Endothelial cell of umbilical vein (primary cell): ENCODE data around the gene SIRT2. TPM values are rescaled to one million over a fixed set of nuclear protein-coding genes. Genes with fewer than 3 reads are reported as not detected.

ENCODE experiments used
- BruUV-seq: library from RNA; stranded (reverse); fragments of 400-500 nt; replicated peaks from 2 replicates; lab custom pipeline; 2021; lab: Mats Ljungman, UMichigan
- CTCF ChIA-PET: fragments of 300-600, 350-600 bp; sonication (Branson Sonifier 250); formaldehyde crosslinking; loops from one replicate; lab custom pipeline; 2021; ENCODE audit warnings: antibody characterized with exemption, inconsistent platforms; lab: Charles Lee
- POLR2A ChIA-PET: fragments of 300-600, 350-600 bp; sonication (Branson Sonifier 250); formaldehyde crosslinking; loops from one replicate; lab custom pipeline; 2021; ENCODE audit warnings: antibody characterized with exemption, inconsistent platforms; lab: Charles Lee
- DNase-seq: peaks from one replicate; pipeline ENCODE4 v3.0.0-alpha.2; 2011; ENCODE audit warnings: low read depth, low spot score
- FAIRE-seq: peaks from 2 replicates; lab custom pipeline; 2011; peaks lifted over from hg19 to GRCh38; lab: Jason Lieb, UNC
- H2AFZ ChIP-seq: 2 replicates; pipeline ENCODE4 v1.6.0; 2012; ENCODE audit warnings: low read depth, low read length, control low read depth, inconsistent platforms
- H3K27ac ChIP-seq: 2 replicates; pipeline ENCODE4 v1.5.1; 2011; ENCODE audit warnings: low read depth, mild to moderate bottlenecking, control low read depth, low read length, moderate library complexity; ENCODE audit not compliant: insufficient read depth
- H3K27me3 ChIP-seq, 2 experiments: 2 replicates each; pipeline versions ENCODE4 v1.6.0 to v1.6.1; 2011; ENCODE audit warnings: low read length in 2 of 2, mixed read lengths in 1 of 2; ENCODE audit not compliant: control insufficient read depth in 2 of 2, insufficient read depth in 2 of 2
- H3K36me3 ChIP-seq, 2 experiments: 2 replicates in 1 of 2; 3 replicates in 1 of 2; pipeline ENCODE4 v1.5.1; 2011; ENCODE audit warnings: low read length in 2 of 2, mild to moderate bottlenecking in 1 of 2, moderate library complexity in 1 of 2; ENCODE audit not compliant: control insufficient read depth in 2 of 2, insufficient read depth in 2 of 2; ENCODE audit errors: extremely low read depth in 1 of 2
- H3K4me1 ChIP-seq: 3 replicates; pipeline ENCODE4 v1.5.1; 2011; ENCODE audit warnings: mild to moderate bottlenecking, low read length; ENCODE audit not compliant: control insufficient read depth, insufficient read depth; ENCODE audit errors: extremely low read depth
- H3K4me2 ChIP-seq: 2 replicates; pipeline ENCODE4 v1.6.1; 2011; ENCODE audit warnings: low read length, control low read depth, mixed read lengths; ENCODE audit not compliant: insufficient read depth
- H3K4me3 ChIP-seq, 3 experiments: fragments of 200-600 bp in 1 of 3; sonication (generic), shearing (Covaris generic) in 1 of 3; replicated peaks in 1 of 3; 2 replicates each; pipeline ENCODE4 v1.5.1; 2011 to 2016; ENCODE audit warnings: control low read depth in 3 of 3, low read length in 3 of 3, mild to moderate bottlenecking in 2 of 3, inconsistent platforms in 1 of 3, low read depth in 1 of 3, moderate library complexity in 1 of 3; ENCODE audit not compliant: insufficient read depth in 1 of 3
- H3K79me2 ChIP-seq: 2 replicates; pipeline ENCODE4 v1.6.0; 2012; ENCODE audit warnings: low read length, inconsistent platforms; ENCODE audit not compliant: control insufficient read depth, insufficient read depth
- H3K9ac ChIP-seq: replicated peaks from 2 replicates; pipeline ENCODE3; 2011; ENCODE audit warnings: low read length, control low read depth; ENCODE audit not compliant: insufficient read depth; ENCODE audit errors: extremely low read depth
- H3K9me1 ChIP-seq: replicated peaks from 3 replicates; pipeline ENCODE4 v1.6.0; 2011; ENCODE audit warnings: mild to moderate bottlenecking, low read length; ENCODE audit not compliant: control insufficient read depth, insufficient read depth; ENCODE audit errors: extremely low read depth
- H3K9me3 ChIP-seq: replicated peaks from 2 replicates; pipeline ENCODE4 v1.5.1; 2012; ENCODE audit warnings: low read length, inconsistent platforms; ENCODE audit not compliant: control insufficient read depth, insufficient read depth
- H4K20me1 ChIP-seq: replicated peaks from 2 replicates; pipeline ENCODE3; 2011; ENCODE audit warnings: mild to moderate bottlenecking, low read length; ENCODE audit not compliant: control insufficient read depth, insufficient read depth; ENCODE audit errors: extremely low read depth
- CTCF ChIP-seq, 2 donors: IDR thresholded peaks; 1 replicate in 1 of 2; 2 replicates in 1 of 2; pipeline ENCODE4 v1.5.1; 2011; ENCODE audit warnings: low read length in 2 of 2, mild to moderate bottlenecking in 2 of 2, moderate library complexity in 2 of 2, control low read depth in 1 of 2, inconsistent platforms in 1 of 2, low read depth in 1 of 2; ENCODE audit not compliant: insufficient read depth in 1 of 2; ENCODE audit errors: extremely low read depth in 1 of 2
- EZH2 ChIP-seq: IDR thresholded peaks from 2 replicates; pipeline ENCODE4 v1.6.1; 2012; ENCODE audit warnings: borderline replicate concordance, low read depth, mild to moderate bottlenecking, moderate library complexity, low read length, inconsistent platforms; ENCODE audit not compliant: severe bottlenecking
- FOS ChIP-seq: IDR thresholded peaks from 2 replicates; pipeline ENCODE4 v1.6.1; 2011; ENCODE audit warnings: mild to moderate bottlenecking, low read length, moderate library complexity, borderline replicate concordance; ENCODE audit not compliant: insufficient read depth
- GATA2 ChIP-seq: IDR thresholded peaks from 2 replicates; pipeline ENCODE4 v1.7.0; 2011; ENCODE audit warnings: low read depth, mild to moderate bottlenecking, moderate library complexity, mixed read lengths, low read length; ENCODE audit not compliant: insufficient read length, insufficient read depth
- JUN ChIP-seq: IDR thresholded peaks from 2 replicates; pipeline ENCODE4 v1.6.1; 2011; ENCODE audit warnings: borderline replicate concordance, low read depth; ENCODE audit not compliant: insufficient read length, insufficient read depth
- MAX ChIP-seq: IDR thresholded peaks from 2 replicates; pipeline ENCODE4 v1.6.1; 2011; ENCODE audit not compliant: insufficient read depth, insufficient read length
- MYC ChIP-seq: IDR thresholded peaks from one replicate; pipeline ENCODE4 v1.6.1; 2011; ENCODE audit warnings: mild to moderate bottlenecking, low read depth, low read length
- POLR2A ChIP-seq: IDR thresholded peaks from 2 replicates; pipeline ENCODE4 v1.6.1; 2012; ENCODE audit warnings: low read depth, mild to moderate bottlenecking, control low read depth, low read length
- POLR2AphosphoS5 ChIP-seq: IDR thresholded peaks from 2 replicates; pipeline ENCODE4 v1.6.1; 2012; ENCODE audit warnings: low read depth, mild to moderate bottlenecking, control low read depth, low read length, moderate library complexity; ENCODE audit not compliant: insufficient read depth
- dilution Hi-C: fragments of 300-500 bp; cut with MboI; formaldehyde crosslinking; loops from one replicate; pipeline ENCODE4 v1.15.0; 2019; ENCODE audit warnings: low sequenced_read_pairs; ENCODE audit not compliant: extremely low pct_ligation_motif_present
- intact Hi-C: fragments of 100-400 bp; cut with micrococcal nuclease; formaldehyde crosslinking; loops from one replicate; pipeline ENCODE4 v1.10.0; 2022
- polyA plus RNA-seq, 4 experiments: library from polyadenylated mRNA; depleted of rRNA in 3 of 4; stranded (reverse) in 3 of 4; unstranded in 1 of 4; fragments of >200 nt; gene quantifications; 2 replicates each; pipeline versions ENCODE4 v1.2.1 to v1.2.3, GENCODE V29; 2011 to 2012; ENCODE audit warnings: missing spikeins in 1 of 4
- total RNA-seq: library from RNA; stranded (reverse); gene quantifications from 2 replicates; pipeline ENCODE4 v1.2.3, GENCODE V29; 2021

SIRT2 gene
- total and polyA plus RNA-seq, 2 donors (not counting 3 experiments of a cell fraction or from before 2014, with no cell fraction given) = 47.6 to 72.5 TPM

- Histone ChIP-seq H3K79me2 (no peaks in the 10 kb centered on the region), H3K4me3 (no peak overlapping the region), H3K36me3 (peaks cover 0 to 2% of the 10 kb centered on the region in 2 experiments), H2AFZ (no peak overlapping the region), H3K9ac (no peak overlapping the region), H3K27me3 (no peaks in the 10 kb centered on the region), H3K27ac (no peak overlapping the region), H3K4me1 (no peaks in the 10 kb centered on the region), H4K20me1 (no peaks in the 10 kb centered on the region), H3K9me3 (no peaks in the 10 kb centered on the region), H3K4me2 (no peak overlapping the region), H3K9me1 (no peaks in the 10 kb centered on the region)
- no peak for DNase-seq
- FAIRE-seq = no peak
- BruUV-seq = no TSS peak
- TF ChIP-seq MAX (no peak), POLR2A (no peak), MYC (no peak), GATA2 (no peak), JUN (no peak), POLR2AphosphoS5 (no peak), FOS (no peak), CTCF (IDR thresholded peaks at IDR 0.05; ENCODE audit: extremely low read depth in 1 of 2, insufficient read depth in 1 of 2, low read depth in 1 of 2, low read length in 2 of 2) (no peak), EZH2 (no peak)
- intact Hi-C loops = no loop called here
- POLR2A ChIA-PET = no interaction called here
- CTCF ChIA-PET = no interaction called here
- dilution Hi-C loops = no loop called here
Measured at GRCh38 chr19:38946229-38947010, 47.0 kb upstream of the SIRT2 start.
